HG03175 (cell line): ENCODE measurements around the gene IHH.

Source experiments
- ATAC-seq: cut with Tn5 transposase; IDR thresholded peaks from one replicate; pipeline ENCODE4 v1.9.1; 2021; ENCODE audit warnings: mild to moderate bottlenecking, moderate library complexity; ENCODE audit not compliant: unreplicated experiment

Gene IHH

GRCh38 chr2:219020604-219021365 is 39.9 kb downstream of the IHH start:
- no peak for ATAC-seq

- ATAC-seq = no peak
These were observed 41.3 kb downstream of the IHH start for GRCh38 chr2:219019436-219019835.

- no peak for ATAC-seq
These were observed 42.0 kb downstream of the IHH start for GRCh38 chr2:219018726-219019125.

- ATAC-seq = no peak
These were observed 42.4 kb downstream of the IHH start for GRCh38 chr2:219018286-219018685.

GRCh38 chr2:219017201-219017931 is 43.4 kb downstream of the IHH start:
- ATAC-seq = no peak

- no peak for ATAC-seq
These were observed 44.0 kb downstream of the IHH start for GRCh38 chr2:219016721-219017120.

GRCh38 chr2:219010873-219011272 is 49.8 kb downstream of the IHH start:
- ATAC-seq = no peak

GRCh38 chr2:219010162-219010756 is 50.5 kb downstream of the IHH start:
- peak; percentile 53 for ATAC-seq

- no peak for ATAC-seq
These were observed 51.4 kb downstream of the IHH start for GRCh38 chr2:219009294-219009693.
